ENCODE measurements around the gene SPTLC2.
"Not testable (repeated sequence)": the region's sequence is repeated elsewhere in the genome, so short reads cannot be mapped to it uniquely, and the experiment has no call there.

Gene SPTLC2

GRCh38 chr14:77590845-77591485 is 25.5 kb downstream of the SPTLC2 start:
- TF ChIP-seq CTCF (IDR thresholded peaks at IDR 0.05; ENCODE audit: control extremely low read depth, extremely low read depth, low read depth, missing control alignments) = no peak
- no peak for DNase-seq (ENCODE audit: extremely low spot score)
- ChIA-PET POLR2A (interaction anchor here (0.6 kb wide), 1 partner anchor 121 kb away, joined by 5 read pairs; no protein-coding TSS in a partner anchor), CTCF (interaction anchor here (2.4 kb wide), 1 partner anchor 17 kb away, joined by 8 read pairs; no protein-coding TSS in a partner anchor)

GRCh38 chr14:77589099-77589498 is 27.3 kb downstream of the SPTLC2 start:
- no peak for DNase-seq (ENCODE audit: extremely low spot score)
- ChIA-PET CTCF (interaction anchor here (1.4 to 2.4 kb wide), 3 partner anchors 9 to 43 kb away, joined by 3 to 8 read pairs (median 5); no protein-coding TSS in a partner anchor), POLR2A (no interaction called here)
- TF ChIP-seq CTCF (IDR thresholded peaks at IDR 0.05; ENCODE audit: control extremely low read depth, extremely low read depth, low read depth, missing control alignments) = no peak

GRCh38 chr14:77588411-77589025 is 27.9 kb downstream of the SPTLC2 start:
- POLR2A ChIA-PET = interaction anchor here (0.6 kb wide), 1 partner anchor 141 kb away, joined by 3 read pairs; no protein-coding TSS in a partner anchor
- CTCF ChIA-PET; DNase-seq (ENCODE audit: extremely low spot score): not testable (repeated sequence)

GRCh38 chr14:77585385-77585784 is 31.1 kb downstream of the SPTLC2 start:
- POLR2A ChIA-PET = no interaction called here
- TF ChIP-seq CTCF (IDR thresholded peaks at IDR 0.05; ENCODE audit: control extremely low read depth, extremely low read depth, low read depth, missing control alignments) = no peak
- CTCF ChIA-PET = interaction anchor here (1.2 kb wide), 1 partner anchor 22 kb away, joined by 3 read pairs; no protein-coding TSS in a partner anchor
- no peak for DNase-seq (ENCODE audit: extremely low spot score)

GRCh38 chr14:77584809-77585208 is 31.6 kb downstream of the SPTLC2 start:
- CTCF ChIA-PET = interaction anchor here (1.2 kb wide), 1 partner anchor 22 kb away, joined by 3 read pairs; no protein-coding TSS in a partner anchor
- DNase-seq (ENCODE audit: extremely low spot score) = no peak
- TF ChIP-seq CTCF (IDR thresholded peaks at IDR 0.05; ENCODE audit: control extremely low read depth, extremely low read depth, low read depth, missing control alignments) = no peak
- POLR2A ChIA-PET = no interaction called here

- no peak for TF ChIP-seq CTCF (IDR thresholded peaks at IDR 0.05; ENCODE audit: control extremely low read depth, extremely low read depth, low read depth, missing control alignments)
- ChIA-PET POLR2A (no interaction called here), CTCF (interaction anchor here (1.0 kb wide), 1 partner anchor 41 kb away, joined by 3 read pairs; no protein-coding TSS in a partner anchor)
- DNase-seq (ENCODE audit: extremely low spot score) = no peak
These were observed 32.8 kb downstream of the SPTLC2 start for GRCh38 chr14:77583657-77584056.

- POLR2A ChIA-PET = interaction anchor here (0.7 kb wide), 1 partner anchor 11 kb away, joined by 4 read pairs; no protein-coding TSS in a partner anchor
- CTCF ChIA-PET = interaction anchor here (0.7 to 1.3 kb wide), 5 partner anchors 10 to 426 kb away, joined by 3 to 6 read pairs (median 3); no protein-coding TSS in a partner anchor
- no peak for TF ChIP-seq CTCF (IDR thresholded peaks at IDR 0.05; ENCODE audit: control extremely low read depth, extremely low read depth, low read depth, missing control alignments)
- no peak for DNase-seq (ENCODE audit: extremely low spot score)
These were observed 33.9 kb downstream of the SPTLC2 start for GRCh38 chr14:77582511-77582910.
